Activated CD4-positive, alpha-beta T cell treated with anti-CD3 and anti-CD28 coated beads for 48 hours (primary cell): ENCODE measurements around the gene RXRB.

Source experiments
- DNase-seq: peaks from one replicate; pipeline ENCODE4 v3.0.0-alpha.2; 2020

The RXRB gene

GRCh38 chr6:33195304-33196165, 4.9 kb downstream of the RXRB start:
- DNase-seq = no peak

GRCh38 chr6:33194431-33194979, 6.0 kb downstream of the RXRB start:
- DNase-seq = no peak

GRCh38 chr6:33193619-33194018, 6.8 kb downstream of the RXRB start:
- DNase-seq = no peak

- DNase-seq = peak; percentile 32
These were observed 7.5 kb downstream of the RXRB start for GRCh38 chr6:33192671-33193602.

- no peak for DNase-seq
These were observed 8.3 kb downstream of the RXRB start, which contains the start of gene COL11A2 for GRCh38 chr6:33192105-33192646. COL11A2 (minus strand) TSS chr6:33192467; CDS start chr6:33192240, 227 bp downstream.

- no peak for DNase-seq
These were observed 8.9 kb downstream of the RXRB start for GRCh38 chr6:33191383-33192104.

GRCh38 chr6:33190504-33191107, 9.9 kb downstream of the RXRB start:
- no peak for DNase-seq

- DNase-seq = no peak
These were observed 10.6 kb downstream of the RXRB start for GRCh38 chr6:33189625-33190448.

GRCh38 chr6:33189164-33189563, 11.3 kb downstream of the RXRB start:
- no peak for DNase-seq

GRCh38 chr6:33187809-33188208, 12.7 kb downstream of the RXRB start:
- DNase-seq = no peak

GRCh38 chr6:33185654-33186187, 14.7 kb downstream of the RXRB start:
- DNase-seq = no peak

- no peak for DNase-seq
These were observed 15.3 kb downstream of the RXRB start for GRCh38 chr6:33185190-33185589.

GRCh38 chr6:33183071-33183683, 17.3 kb downstream of the RXRB start:
- no peak for DNase-seq

- no peak for DNase-seq
These were observed 19.3 kb downstream of the RXRB start for GRCh38 chr6:33181141-33181540.

GRCh38 chr6:33178755-33179475, 21.6 kb downstream of the RXRB start:
- DNase-seq = no peak

GRCh38 chr6:33177552-33178446, 22.7 kb downstream of the RXRB start:
- no peak for DNase-seq

- no peak for DNase-seq
These were observed 23.6 kb downstream of the RXRB start for GRCh38 chr6:33176906-33177305.

GRCh38 chr6:33175436-33176069, 24.9 kb downstream of the RXRB start:
- no peak for DNase-seq
